Thyroid gland (tissue), 4 donors: ENCODE measurements around the gene RFLNA.

Experiments used
- POLR2A ChIP-seq, 2 donors: fragments of 450-650 bp; IDR thresholded peaks; one replicate each; pipeline ENCODE4 v1.6.1; 2017; ENCODE audit warnings: antibody characterized with exemption in 2 of 2, mild to moderate bottlenecking in 2 of 2, moderate library complexity in 1 of 2
- TF ChIP-seq, protein P1 (sequence below), 6 experiments: fragments of 200-600 bp in 3 of 6; fragments of 450-650 bp in 3 of 6; sonication (generic) in 3 of 6; IDR thresholded peaks; one replicate each; pipeline ENCODE4 v1.5.1; 2016 to 2019; ENCODE audit warnings: antibody characterized with exemption in 6 of 6, mild to moderate bottlenecking in 2 of 6, inconsistent platforms in 1 of 6, moderate library complexity in 1 of 6

GRCh38 chr12:124344022-124344421 is 49.1 kb downstream of the RFLNA start:
- TF ChIP-seq, protein P1, sequence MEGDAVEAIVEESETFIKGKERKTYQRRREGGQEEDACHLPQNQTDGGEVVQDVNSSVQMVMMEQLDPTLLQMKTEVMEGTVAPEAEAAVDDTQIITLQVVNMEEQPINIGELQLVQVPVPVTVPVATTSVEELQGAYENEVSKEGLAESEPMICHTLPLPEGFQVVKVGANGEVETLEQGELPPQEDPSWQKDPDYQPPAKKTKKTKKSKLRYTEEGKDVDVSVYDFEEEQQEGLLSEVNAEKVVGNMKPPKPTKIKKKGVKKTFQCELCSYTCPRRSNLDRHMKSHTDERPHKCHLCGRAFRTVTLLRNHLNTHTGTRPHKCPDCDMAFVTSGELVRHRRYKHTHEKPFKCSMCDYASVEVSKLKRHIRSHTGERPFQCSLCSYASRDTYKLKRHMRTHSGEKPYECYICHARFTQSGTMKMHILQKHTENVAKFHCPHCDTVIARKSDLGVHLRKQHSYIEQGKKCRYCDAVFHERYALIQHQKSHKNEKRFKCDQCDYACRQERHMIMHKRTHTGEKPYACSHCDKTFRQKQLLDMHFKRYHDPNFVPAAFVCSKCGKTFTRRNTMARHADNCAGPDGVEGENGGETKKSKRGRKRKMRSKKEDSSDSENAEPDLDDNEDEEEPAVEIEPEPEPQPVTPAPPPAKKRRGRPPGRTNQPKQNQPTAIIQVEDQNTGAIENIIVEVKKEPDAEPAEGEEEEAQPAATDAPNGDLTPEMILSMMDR (IDR thresholded peaks at IDR 0.05): no peak
- TF ChIP-seq POLR2A (IDR thresholded peaks at IDR 0.05): no peak
